ENCODE data around the gene GAB3. TPM values are rescaled to one million over a fixed set of nuclear protein-coding genes. Genes with fewer than 3 reads are reported as not detected.

GAB3 gene
- total and polyA plus RNA-seq, 7 donors = 0.46 to 5.5 (median 2.5) TPM

DNA sequence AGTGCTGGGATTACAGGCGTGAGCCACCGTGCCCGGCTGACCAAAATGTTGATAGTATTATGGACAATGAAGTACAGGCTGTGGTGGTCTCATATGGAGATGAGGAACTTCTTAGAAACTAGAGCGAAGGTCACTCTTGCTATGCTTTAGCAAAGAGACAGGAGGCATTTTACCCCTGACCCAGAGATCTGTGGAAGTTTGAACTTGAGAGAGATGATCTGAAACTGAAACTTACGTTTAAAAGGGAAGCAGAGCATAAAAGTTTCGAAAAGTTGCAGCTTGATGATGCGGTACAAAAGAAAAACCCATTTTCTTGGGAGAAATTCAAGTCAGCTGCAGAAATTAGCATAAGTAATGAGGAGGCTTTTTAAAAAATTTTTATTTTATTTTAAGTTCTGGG is 89.0 kb downstream of the GAB3 start:
- WGBS, 2 donors = 74 to 86% methylated on average over 7 of the region's 7 CpGs
- no peak overlapping the region for H3K4me3 ChIP-seq
- TF ChIP-seq POLR2A (IDR thresholded peaks at IDR 0.05) (no peak), EP300 (IDR thresholded peaks at IDR 0.05) (no peak), POLR2AphosphoS5 (IDR thresholded peaks at IDR 0.05) (no peak), CTCF (IDR thresholded peaks at IDR 0.05) (no peak)
- intact Hi-C loops (cut with DNase I) = no loop called here
- no peak overlapping the region for H3K27ac ChIP-seq
- no peaks in the 10 kb centered on the region for H3K36me3 ChIP-seq
- H3K4me1 ChIP-seq = no peaks in the 10 kb centered on the region
- H3K9me3 ChIP-seq = no peaks in the 10 kb centered on the region
- H3K27me3 ChIP-seq = no peaks in the 10 kb centered on the region
- DNase-seq = no peak

- Histone ChIP-seq H3K9me3 (no peaks in the 10 kb centered on the region), H3K27me3 (no peaks in the 10 kb centered on the region), H3K4me1 (no peaks in the 10 kb centered on the region), H3K27ac (no peak overlapping the region), H3K36me3 (no peaks in the 10 kb centered on the region), H3K4me3 (no peak overlapping the region)
- intact Hi-C loops (cut with DNase I) = no loop called here
- DNase-seq = no peak
- TF ChIP-seq POLR2AphosphoS5 (IDR thresholded peaks at IDR 0.05) = no peak
- no peak for TF ChIP-seq POLR2A (IDR thresholded peaks at IDR 0.05)
- TF ChIP-seq EP300 (IDR thresholded peaks at IDR 0.05) = no peak
- no peak for TF ChIP-seq CTCF (IDR thresholded peaks at IDR 0.05)
- WGBS, 2 donors = 62 to 71% methylated on average over 4 of the region's 4 CpGs
Observed at GRCh38 chrX:154661170-154661569, 89.7 kb downstream of the GAB3 start.

DNA sequence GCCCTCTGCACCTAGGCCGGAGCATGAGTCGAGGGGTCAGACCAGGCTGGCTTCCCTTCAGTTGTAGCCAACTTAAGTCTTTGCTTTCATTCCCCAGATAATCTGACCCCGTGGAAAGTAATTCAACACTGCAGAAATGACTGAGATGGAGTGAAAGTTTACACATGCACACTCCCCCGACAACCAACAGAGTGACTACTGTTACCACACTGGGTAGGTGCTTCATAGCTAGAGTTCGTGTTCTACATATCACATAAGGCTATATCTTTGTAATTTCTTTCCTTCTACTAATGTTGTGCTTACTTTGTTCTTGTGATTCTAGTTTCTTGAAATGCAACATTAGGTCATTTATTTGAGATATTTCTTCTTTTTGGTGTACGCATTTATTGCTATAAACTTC is 90.3 kb downstream of the GAB3 start:
- H3K4me3 ChIP-seq = no peak overlapping the region
- H3K36me3 ChIP-seq = no peaks in the 10 kb centered on the region
- no peaks in the 10 kb centered on the region for H3K4me1 ChIP-seq
- TF ChIP-seq POLR2A (IDR thresholded peaks at IDR 0.05) = no peak
- H3K27me3 ChIP-seq = no peaks in the 10 kb centered on the region
- H3K9me3 ChIP-seq = no peaks in the 10 kb centered on the region
- 80 to 84% methylated on average over 6 of the region's 6 CpGs for WGBS, 2 donors
- intact Hi-C loops (cut with DNase I) = no loop called here
- DNase-seq = no peak
- H3K27ac ChIP-seq = no peak overlapping the region

- no peaks in the 10 kb centered on the region for H3K4me1 ChIP-seq
- TF ChIP-seq CTCF (IDR thresholded peaks at IDR 0.05) (no peak), POLR2AphosphoS5 (IDR thresholded peaks at IDR 0.05) (no peak), EP300 (IDR thresholded peaks at IDR 0.05) (no peak), POLR2A (IDR thresholded peaks at IDR 0.05) (no peak)
- H3K27ac ChIP-seq = no peak overlapping the region
- no peak for DNase-seq
- H3K27me3 ChIP-seq = no peaks in the 10 kb centered on the region
- 92 to 94% methylated on average over 11 of the region's 11 CpGs for WGBS, 2 donors
- intact Hi-C loops (cut with DNase I) = no loop called here
- no peak overlapping the region for H3K4me3 ChIP-seq
- no peaks in the 10 kb centered on the region for H3K9me3 ChIP-seq
- no peaks in the 10 kb centered on the region for H3K36me3 ChIP-seq
Observed at GRCh38 chrX:154658957-154659356, 91.9 kb downstream of the GAB3 start.

DNA sequence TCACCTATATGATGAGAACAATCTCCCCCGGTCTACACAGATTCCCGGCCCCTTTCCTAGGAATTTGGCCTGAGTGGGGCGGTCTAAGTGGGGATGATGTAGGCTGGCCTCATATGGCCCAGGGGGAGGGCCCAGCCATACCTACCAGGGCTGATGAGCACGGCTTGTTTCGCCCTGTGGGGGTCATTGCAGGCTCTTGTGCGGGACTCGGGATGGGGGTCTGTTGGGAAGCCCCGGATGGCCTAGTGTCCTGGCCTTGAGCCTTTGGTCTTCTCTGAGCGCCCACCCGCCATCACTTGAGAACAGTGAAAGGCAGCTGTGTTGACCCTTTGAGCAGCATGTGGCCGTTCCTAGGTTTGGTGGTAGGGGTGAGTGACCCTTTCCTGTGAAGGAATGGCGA is 92.7 kb downstream of the GAB3 start:
- no peak for DNase-seq
- H3K27ac ChIP-seq = no peak overlapping the region
- no peaks in the 10 kb centered on the region for H3K36me3 ChIP-seq
- H3K4me3 ChIP-seq = no peak overlapping the region
- H3K27me3 ChIP-seq = no peaks in the 10 kb centered on the region
- H3K9me3 ChIP-seq = no peaks in the 10 kb centered on the region
- WGBS, 2 donors = 92 to 94% methylated on average over 12 of the region's 12 CpGs
- TF ChIP-seq POLR2A (IDR thresholded peaks at IDR 0.05) (no peak), EP300 (IDR thresholded peaks at IDR 0.05) (no peak), CTCF (IDR thresholded peaks at IDR 0.05) (no peak), POLR2AphosphoS5 (IDR thresholded peaks at IDR 0.05) (no peak)
- no peaks in the 10 kb centered on the region for H3K4me1 ChIP-seq
- intact Hi-C loops (cut with DNase I) = no loop called here

Measured in sigmoid colon (tissue), 7 donors.